Measurements from ENCODE around the gene DNASE1L1. TPM values are rescaled to one million over a fixed set of nuclear protein-coding genes. Genes with fewer than 3 reads are reported as not detected.

DNASE1L1 gene
- total RNA-seq, 1 experiment from 2014 or later: 59.7 TPM

DNA sequence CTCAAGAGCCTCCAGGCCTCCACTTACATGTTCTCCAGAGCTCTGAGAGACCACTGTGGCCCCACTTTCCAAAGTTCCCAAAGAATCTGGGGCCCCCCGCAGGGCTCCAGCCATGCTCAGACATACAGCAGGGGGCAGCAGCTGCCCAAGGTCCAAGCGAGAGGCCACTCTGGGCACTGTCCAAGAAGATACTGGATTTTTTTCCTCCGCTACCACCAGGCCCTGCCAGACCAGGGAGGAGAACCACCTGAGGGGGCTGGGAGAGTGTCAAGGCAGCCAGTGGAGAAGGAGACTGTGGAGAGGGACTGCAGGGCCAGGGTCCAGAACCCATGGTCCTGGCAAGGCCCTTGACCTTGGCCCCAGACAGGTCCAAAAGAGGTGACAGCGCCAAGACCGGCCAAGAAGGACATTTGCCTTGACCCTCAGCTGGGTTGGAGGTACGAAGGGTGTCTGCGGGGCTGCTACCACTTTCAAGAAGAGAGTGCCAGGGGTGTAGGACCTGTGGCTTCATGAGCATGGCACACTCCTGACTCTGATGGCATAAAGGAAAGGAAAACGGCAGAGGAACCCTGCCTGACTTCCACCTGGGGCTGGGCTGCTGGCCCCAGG is 24.7 kb downstream of the DNASE1L1 start:
- no peak for DNase-seq (ENCODE audit: low read depth)

DNA sequence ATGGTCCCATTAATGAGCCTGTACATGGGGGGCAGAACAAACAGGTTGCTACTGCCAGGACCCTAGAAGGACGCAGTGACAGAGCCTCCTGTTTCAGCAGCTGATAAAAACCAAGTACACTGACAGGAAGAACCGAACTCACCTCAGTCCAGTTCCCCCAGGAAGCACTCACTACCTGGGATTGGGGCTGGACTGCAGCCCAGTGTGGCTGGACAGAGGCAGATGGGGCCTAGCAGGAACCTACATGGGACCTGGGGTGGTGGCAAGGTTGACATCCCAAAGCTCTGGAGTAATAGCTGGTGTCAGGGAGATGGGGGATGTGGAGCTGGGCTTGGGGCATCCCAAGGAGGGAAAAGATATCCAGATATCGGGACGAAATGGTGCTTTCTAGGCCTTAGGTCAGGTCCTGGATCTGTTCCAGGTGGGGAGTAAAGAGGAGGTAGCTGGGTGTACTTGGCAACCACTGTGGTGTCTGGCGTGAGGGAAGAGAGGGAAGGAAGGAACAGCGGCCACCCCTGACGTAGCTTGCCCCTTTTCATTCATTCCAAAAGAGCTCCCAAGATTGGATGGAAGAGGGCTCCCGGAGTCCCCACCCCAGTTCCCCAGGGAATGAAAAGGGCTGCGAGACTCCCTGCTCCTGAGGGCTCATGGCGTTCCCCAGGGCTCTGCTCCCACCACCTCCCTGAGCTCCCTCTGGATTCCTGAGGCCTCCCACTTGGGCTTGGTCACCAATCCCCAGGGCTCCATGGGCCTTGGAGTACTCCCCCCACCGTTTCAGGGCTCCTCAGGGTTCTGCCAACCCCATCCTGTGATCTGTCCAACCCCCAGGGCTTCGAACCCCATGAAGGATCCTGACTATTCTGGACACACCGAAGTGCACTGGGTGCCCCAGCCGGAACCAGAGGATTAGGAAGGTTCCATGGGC is 25.4 kb downstream of the DNASE1L1 start:
- DNase-seq (ENCODE audit: low read depth): no peak

DNA sequence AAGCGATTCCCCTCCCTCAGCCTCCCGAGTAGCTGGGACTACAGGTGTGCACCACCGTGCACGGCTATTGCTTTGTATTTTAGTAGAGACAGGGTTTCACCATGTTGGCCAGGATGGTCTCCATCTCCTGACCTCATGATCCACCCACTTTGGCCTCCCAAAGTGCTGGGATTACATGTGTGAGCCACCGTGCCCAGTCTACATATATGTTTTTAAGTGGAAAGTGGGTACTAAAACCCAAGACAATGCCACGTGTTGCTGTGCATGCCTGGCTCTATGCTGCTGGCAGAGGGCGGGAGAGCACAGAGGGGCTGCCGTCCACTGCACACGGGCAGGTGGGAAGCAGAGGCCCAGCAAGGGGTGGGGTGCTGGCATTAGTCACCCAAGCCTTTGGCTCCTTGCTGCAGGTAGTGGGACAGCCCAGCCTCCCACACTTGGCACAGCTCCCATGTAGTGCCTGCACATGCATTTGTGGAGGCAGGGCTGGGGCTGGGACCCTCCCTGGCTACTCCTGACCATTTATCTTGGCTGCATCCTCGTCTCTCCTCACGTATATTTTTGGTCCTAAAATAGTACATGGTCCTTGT is 26.5 kb downstream of the DNASE1L1 start:
- DNase-seq (ENCODE audit: low read depth): no peak

DNA sequence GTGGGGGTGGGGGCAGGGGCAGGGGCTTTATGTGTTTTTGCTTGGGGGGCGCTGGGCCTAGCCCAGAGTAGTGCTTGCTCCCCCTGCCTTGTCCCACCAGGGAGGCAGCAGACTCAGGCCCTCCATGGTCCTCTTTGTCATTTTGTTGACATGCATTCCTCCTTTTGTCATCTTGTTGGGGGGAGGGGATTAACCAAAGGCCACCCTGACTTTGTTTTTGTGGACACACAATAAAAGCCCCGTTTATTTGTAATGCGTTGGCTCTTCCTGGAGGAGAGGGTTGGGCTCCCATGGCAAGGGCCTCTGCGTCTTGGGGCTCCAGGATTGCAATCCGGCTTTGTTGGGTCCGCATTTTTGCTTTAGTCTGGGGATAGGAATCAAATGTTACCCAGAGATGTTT is 27.8 kb downstream of the DNASE1L1 start:
- DNase-seq (ENCODE audit: low read depth): no peak

DNA sequence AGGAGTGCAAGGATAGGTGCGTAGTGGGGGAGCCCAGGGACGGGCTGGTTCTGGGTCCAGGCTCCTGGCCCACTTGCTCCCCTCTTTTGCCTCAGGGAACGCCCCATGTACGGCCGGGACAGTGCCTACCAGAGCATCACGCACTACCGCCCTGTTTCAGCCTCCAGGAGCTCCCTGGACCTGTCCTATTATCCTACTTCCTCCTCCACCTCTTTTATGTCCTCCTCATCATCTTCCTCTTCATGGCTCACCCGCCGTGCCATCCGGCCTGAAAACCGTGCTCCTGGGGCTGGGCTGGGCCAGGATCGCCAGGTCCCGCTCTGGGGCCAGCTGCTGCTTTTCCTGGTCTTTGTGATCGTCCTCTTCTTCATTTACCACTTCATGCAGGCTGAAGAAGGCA is 28.3 kb downstream of the DNASE1L1 start:
- DNase-seq (ENCODE audit: low read depth): no peak

DNA sequence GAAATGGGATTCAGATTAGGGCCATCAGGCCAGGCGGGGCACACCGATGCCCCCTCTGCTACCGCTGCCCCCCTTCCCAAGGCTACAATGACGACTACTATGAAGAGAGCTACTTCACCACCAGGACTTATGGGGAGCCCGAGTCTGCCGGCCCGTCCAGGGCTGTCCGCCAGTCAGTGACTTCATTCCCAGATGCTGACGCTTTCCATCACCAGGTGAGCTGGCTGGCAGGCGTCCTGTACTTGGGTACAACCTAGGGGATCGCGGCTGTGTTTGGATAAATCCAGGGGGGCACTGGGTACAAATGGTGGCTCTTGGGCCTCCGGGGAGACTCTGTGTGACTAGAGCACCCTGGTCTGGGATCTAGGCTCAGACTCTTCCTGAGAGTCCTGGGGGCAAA is 28.9 kb downstream of the DNASE1L1 start:
- DNase-seq (ENCODE audit: low read depth): no peak

DNA sequence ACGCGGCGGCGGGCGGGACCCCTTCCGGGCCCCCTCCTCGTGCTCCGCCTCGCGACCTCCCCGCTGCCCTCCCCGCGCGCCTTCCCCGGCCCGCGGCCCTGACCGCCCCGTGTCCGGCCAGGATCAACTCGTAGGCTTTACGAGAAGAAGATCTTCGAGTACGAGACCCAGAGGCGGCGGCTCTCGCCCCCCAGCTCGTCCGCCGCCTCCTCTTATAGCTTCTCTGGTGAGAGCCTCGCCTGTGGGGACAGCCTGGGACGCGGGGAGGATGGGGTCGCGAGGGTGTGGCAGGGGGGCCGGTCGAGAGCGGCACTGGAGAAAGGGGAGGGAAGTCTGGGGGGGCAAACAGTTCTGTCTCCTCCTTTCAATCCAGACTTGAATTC is 29.5 kb downstream of the DNASE1L1 start:
- DNase-seq (ENCODE audit: low read depth): no peak

DNA sequence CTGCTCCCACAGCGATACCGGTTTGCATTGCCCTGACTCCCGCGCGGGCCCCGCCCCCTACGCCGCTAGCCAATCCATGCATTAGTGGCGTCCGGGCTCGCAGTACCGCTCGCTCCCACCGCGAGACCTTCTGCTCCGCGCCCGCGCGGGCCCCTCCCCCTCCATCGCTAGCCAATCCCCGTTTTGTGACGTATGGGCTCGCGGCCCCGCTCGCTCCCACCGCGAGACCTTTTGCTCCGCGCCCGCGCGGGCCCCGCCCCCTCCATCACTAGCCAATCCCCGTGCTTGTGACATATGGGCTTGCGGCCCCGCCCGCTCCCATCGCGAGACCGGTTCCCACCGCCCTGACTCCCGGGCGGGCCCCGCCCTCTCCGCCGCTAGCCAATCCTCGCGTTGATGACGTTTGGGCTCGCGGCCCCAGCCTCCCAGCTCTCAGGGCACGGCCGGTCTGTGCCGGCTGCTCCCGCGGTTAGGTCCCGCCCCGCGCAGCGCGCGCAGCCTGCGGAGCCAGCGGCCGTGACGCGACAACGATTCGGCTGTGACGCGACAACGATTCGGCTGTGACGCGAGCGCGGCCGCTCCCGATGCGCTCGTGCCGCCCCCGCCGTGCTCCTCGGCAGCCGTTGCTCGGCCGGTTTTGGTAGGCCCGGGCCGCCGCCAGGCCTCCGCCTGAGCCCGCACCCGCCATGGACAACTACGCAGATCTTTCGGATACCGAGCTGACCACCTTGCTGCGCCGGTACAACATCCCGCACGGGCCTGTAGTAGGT is 30.1 kb downstream of the DNASE1L1 start, which contains the start of gene EMD:
Gene EMD, plus strand, starts transcription at position 497 of the 770 bp plus-strand sequence. Its CDS starts 190 bp downstream, at position 687.
- DNase-seq (ENCODE audit: low read depth): peak; percentile 97

DNA sequence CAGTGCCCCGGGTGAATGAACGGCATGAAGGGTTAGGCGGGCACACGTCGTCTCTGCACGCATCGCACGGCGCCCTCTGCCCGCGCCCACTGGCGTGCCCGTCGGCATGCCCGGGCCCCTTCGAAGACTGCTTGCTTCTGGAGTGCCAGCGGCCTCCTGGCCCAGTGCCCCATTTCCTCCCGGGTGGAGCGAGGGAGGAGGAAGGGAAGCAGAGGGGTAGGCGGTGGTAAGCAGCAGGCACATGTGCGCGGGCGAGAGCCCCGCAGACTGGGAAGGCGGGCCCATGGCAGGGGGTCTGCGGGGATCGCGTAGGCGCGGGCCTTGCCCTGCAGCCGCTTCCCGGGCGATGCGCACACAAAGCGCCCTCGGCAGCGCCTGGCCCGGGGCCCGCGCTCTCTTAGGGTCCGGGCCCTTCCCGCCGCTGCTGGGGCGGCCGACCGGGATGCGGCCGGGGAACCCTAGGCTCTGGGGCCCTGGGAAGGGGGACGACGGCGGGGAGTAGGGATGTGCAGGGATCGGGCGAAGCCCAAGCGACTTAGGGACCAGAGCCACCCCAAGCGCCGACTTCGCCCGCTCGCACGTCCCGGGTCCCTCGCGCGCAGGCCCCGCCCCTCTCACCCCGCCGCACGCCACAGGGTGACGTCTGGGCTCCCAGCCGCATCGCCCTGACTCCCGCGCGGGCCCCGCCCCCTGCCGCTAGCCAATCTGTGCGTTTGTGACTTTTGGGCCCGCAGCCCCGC is 30.8 kb downstream of the DNASE1L1 start:
- DNase-seq (ENCODE audit: low read depth): peak; percentile 41

DNA sequence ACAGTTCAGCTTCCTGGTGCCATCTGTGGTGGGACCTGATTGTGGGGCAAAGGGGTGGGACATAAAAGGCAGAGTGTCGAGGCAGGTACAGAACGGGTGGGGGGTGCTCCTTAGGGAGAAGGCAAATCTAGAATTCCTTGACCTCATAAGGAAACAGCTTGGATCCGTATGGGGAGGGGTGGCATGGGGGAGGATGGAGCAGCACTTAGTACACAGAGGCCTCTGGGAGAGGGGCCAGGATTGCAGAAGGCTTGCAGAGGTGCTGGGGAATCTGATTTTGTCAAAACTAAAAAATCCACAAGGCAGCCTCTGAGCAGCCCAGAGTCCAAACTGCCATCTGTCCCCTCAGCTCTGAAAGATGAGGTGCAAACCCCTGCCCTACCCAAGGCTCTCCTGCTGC is 32.3 kb downstream of the DNASE1L1 start:
- DNase-seq (ENCODE audit: low read depth): no peak

DNA sequence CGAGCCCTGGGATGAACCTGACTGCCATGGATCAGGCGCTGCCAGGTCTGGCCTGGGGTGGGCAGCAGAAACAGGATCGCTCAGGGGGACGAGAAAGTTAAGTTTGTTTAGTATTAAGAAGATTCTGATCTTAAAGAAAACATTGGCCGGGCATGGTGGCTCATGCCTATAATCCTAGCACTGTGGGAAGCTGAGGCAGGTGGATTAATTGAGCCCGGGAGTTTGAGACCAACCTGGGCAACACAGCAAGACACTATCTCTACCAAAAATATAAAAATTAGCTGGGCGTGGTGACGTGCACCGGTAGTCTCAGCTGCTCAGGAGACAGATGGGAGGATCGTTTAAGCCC is 33.9 kb downstream of the DNASE1L1 start:
- no peak for DNase-seq (ENCODE audit: low read depth)

DNA sequence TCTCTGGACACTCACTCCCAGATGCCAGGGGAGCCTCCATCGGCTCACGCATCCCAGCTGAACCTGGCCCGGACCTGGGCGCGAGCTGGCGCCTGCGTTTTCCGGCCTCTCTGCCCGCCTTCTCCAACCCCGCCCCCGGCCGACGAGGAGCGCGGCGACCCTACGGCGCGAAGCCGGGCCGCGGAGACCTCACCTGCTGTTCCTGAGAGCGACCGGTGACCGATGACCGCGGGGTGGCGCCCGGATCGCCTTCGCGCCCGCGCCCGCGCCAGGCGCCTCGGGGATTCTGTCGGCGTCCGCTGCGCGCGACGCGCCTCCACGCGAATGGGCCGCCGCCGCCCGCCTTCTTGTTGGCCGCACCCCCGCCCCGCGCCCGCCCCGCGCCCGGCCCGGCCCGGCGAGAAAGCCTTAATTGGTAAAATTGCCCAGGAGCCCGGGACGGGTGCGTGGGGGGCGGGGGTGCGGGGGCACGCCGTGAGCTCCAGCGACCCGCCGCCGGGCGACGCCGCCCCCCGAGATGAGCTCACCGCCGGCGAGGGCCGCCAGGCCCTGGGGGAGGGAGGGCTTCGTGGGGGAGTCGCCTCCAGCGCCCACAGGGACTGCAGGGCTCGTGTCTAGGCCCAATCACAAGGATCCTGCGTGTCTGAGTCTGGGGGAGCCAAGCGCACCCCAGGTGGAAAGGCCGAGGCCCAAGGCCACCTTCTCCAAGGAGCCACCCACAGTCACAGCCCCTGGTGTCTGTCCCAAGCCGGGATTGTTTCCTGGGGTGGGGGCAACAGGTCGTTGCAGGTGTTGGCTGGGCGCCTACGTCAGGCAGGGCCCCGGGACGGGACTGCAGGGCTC is 34.5 kb downstream of the DNASE1L1 start, which contains the start of gene FLNA:
Gene FLNA, minus strand, starts transcription at position 322 of the 843 bp plus-strand sequence. CDS start 3,389 bp downstream, outside the sequence.
- no peak for DNase-seq (ENCODE audit: low read depth)

DNA sequence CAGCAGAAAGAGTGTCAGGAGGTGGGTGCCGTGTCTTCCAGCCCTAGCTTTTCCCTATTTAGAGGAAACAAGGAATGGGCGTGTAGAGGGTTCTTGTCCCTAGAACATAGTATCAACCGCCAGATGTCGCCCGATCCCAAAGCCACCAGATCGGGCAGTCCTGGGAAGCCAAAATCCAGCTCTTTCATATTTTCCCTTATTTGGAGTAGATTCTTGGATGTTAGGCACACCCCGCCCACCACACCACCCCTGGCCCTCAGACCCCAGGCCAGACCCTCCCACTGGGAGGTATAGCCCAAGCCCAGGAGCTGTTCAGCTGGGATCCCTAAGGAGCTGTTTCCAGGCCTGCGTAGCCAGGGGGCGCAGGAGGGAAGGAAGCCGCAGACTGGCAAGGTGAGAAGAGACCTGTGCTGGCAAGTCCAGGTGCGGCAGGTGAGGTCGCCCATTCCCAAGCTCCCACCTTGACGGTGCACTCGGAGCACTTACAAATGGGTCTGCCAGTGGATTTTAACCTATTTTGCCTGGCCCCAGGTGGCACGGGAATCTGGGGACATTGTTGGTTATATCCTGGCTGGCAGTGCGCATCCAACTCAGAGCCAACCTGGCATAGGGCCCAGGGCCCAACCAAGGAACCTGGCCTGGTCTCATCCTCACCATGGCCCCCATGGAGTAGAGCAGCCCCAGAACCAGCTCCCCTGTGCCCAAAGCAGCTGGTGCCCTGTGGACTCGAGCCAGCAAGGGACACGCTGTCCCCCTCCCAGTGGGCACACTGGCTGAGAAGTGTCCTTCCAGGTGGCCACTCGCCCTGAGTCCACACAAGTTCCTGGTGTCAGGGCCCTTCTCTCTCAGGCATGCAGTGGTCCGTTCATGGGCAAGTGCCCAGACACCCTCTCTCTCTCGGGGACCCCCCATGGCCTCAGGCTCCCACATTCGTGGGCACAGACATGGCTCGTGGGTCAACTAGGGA is 35.4 kb downstream of the DNASE1L1 start:
- DNase-seq (ENCODE audit: low read depth): peak; percentile 87

DNA sequence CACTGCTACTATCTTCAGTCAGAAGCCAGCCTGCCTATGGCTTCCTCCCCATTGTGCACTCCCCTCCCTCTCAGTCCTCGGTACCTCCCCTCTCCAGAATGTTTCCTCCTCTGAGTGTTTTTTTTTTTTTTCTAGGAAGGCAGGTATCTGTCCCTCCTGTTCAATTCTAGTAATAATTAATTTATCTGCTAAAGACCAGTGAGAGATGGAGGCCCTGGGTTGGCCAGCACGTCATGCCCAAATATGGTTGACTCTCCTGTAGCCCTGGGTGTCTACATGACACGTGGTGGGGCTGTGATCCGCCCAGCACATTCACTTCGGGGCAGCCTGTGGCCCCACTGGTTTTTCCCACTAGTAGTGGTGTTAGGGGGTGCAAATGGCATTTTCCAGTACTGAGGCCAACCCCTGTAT is 36.4 kb downstream of the DNASE1L1 start:
- no peak for DNase-seq (ENCODE audit: low read depth)

DNA sequence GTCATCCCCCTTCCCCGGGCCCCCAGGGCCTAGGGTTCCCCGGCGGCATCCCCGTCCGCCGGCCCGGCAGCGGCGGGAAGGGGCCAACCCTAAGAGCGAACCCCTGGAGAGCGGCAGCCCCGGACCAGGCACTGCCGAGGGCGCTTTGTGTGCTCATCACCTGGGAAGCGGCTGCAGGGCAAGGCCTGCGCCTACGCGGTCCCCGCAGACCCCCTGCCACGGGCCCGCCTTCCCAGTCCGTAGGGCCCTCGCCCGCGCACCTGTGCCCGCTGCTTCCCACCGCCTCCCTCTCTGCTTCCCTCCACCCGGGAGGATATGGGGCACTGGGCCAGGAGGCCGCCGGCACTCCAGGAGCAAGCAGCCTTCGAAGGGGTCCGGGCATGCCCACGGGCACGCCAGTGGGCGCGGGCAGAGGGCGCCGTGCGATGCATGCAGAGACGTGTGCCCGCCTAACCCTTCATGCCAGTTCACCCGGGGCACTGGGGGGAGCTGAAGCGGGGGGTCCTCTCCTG is 37.2 kb downstream of the DNASE1L1 start:
- no peak for DNase-seq (ENCODE audit: low read depth)

DNA sequence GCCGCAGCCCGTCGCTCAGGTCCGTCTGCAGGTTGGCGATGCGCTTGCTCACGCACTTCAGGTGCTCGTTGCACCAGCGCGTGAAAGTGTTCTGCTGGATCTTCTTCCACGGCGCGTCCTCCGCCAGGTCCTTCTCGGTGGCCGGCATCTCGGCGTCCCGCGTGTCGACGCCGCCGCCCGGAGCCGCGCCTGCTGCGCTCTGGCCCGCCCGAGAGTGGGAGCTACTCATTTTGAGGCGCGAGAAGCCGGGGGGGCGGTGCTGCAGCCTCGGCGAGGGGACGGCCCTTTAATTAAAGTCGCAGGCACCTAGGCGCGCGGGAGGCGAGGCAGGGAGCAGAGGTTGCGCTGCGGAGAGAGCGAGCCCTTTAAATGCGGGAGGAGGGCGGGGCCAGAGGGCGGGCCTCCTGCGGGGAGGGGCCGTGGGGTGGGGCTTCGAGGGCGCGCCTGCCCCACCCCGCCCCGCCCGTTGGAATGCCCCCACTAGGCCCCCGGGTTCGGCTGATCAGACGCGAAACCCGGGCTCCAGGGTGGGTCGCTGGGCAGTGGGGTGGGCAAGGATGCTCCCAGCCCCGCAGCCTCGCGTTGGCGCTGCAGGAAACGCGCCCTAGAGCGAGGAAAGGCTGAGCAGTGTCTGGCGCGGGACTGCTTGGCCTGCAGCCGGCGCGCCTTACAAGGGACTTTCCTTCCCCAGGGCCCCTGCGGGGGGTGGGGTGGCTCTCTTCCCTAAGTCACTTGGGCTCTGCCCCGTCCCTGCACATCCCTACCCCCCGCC is 37.9 kb downstream of the DNASE1L1 start:
- DNase-seq (ENCODE audit: low read depth): peak; percentile 88

DNA sequence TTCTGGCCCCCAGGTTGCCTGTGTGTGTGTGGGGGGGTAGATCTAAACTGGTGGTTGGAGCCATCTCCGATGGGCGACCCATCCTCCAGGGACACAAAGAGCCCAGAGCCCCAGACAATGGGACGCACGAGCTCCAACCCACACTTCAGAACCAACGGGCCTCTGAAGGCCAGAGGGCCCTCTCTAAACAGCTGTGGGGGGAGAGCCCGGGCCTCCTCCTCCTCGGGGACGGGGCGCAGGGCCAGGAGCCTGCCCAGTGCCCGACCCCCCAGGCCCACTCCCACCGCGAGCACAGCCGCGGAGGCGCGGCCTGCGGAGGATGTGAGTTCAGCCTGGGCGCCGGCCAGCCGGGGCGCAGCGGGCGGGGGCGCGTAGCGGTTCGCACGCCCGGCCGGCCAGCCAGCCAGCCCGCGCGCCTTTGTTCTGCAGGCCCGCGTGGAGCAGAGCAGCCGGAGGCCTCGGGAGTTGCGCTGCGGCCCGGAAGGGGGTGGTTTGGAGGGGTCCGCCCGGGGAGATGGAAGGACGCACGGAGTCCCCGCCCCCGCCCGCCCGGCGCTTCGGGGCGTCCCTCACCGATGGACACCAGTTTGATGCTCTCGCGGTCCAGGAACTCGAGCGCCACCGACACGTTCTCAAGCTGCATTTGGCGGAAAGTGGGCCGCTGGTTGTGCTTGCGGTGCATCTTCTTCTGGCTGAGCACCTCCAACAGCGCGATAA is 38.6 kb downstream of the DNASE1L1 start:
- DNase-seq (ENCODE audit: low read depth): no peak

All from HT1080 (cell line).